CD4-positive, alpha-beta T cell treated with Interferon alpha-2 for 1 hour (primary cell): ENCODE data around the gene FASTKD1.

Source experiments
- DNase-seq, 2 donors: peaks; one replicate each; pipeline ENCODE4 v3.0.0-alpha.2; 2020 to 2022

Gene FASTKD1

DNA sequence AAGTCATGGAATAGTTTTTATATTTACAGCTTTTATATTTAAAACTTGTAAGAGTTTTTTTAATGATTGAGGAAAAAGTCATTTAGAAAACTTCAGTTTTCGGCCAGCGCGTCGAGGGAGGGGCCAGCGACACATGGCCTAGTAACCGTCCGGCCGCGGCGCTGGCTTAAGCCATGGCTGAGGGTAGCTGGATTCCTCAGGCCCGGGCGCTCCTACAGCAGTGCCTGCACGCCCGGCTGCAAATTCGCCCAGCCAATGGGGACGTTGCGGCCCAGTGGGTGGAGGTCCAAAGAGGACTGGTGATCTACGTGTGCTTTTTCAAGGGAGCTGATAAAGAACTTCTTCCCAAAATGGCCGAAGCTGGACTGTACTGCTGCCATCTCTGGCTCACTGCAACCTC, 69.0 kb downstream of the FASTKD1 start:
- DNase-seq, result no peak

DNA sequence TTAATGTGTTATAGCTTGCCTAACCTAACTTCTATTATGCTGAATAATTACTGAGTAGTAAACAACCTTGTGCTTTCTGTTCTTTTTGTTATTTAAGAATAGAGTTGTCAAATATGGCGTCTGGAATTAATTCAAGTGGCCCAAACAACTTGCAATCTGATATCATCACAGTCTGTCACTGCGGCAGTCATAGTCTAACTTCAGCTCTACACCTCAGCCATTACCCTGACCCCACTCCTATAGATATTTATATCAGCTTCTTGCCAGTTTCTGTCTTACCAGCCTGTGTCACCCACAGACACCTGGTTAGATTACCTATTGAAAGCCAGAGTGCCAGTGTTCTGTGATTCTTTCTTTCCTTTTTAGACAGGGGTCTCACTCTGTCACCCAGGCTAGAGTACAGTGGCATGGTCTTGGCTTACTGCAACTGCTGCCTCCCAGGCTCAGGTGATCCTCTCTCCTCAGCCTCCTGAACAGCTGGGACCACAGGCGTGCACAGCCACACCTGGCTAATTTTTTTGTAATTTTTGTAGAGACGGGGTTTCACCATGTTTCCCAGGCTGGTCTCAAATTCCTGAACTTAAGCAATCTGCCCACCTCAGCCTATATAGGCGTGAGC, 78.2 kb downstream of the FASTKD1 start:
- no peak for DNase-seq

GRCh38 chr2:169493360-169493759, 80.3 kb downstream of the FASTKD1 start:
- no peak for DNase-seq

DNA sequence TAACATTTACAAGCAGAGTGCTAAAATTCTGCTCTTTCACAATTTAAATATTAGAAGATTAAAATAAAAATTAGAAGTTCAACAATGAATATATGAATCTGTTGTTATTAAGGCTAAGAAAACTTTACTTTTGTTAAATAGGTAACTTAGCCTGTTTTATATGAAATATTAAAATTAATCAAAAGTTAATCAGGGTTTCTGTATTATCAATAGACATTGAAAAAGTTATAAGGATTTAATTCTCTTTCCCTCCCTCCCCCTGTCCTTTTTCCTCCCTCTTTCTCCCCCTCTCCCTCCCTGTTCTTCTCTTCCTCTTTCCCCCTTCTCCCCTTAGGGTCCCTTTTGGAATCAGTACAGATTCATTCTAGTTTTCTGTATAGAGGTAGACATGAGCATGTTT, 82.3 kb downstream of the FASTKD1 start:
- no peak for DNase-seq

- DNase-seq, result no peak
These were observed 82.8 kb downstream of the FASTKD1 start for GRCh38 chr2:169490834-169491233.

- DNase-seq, result no peak
These were observed 87.2 kb downstream of the FASTKD1 start for GRCh38 chr2:169486487-169486886.

DNA sequence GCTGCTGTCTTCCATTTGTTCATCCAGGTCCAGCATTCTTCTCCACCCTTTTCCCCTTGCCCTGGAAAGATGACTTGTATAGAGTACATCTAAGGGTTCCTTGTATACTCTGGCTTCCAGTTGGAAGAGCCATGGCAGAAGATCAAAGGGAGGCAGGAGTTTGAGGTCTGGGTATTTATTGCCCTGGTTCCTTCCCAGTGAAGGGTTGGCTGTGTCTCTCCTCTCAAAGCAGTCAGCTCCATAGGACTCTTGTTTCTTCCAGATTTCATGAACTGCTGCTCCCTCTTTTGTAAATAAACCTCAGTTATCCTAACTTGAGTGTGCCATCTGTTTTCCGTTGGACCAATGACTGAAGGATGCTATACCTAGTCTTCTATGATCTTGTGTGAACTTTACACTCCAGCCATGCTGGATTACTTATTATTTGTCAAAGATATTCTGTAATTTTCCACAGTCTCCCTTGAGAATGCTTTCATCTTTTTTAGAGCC, 88.0 kb downstream of the FASTKD1 start:
- DNase-seq, result no peak

DNA sequence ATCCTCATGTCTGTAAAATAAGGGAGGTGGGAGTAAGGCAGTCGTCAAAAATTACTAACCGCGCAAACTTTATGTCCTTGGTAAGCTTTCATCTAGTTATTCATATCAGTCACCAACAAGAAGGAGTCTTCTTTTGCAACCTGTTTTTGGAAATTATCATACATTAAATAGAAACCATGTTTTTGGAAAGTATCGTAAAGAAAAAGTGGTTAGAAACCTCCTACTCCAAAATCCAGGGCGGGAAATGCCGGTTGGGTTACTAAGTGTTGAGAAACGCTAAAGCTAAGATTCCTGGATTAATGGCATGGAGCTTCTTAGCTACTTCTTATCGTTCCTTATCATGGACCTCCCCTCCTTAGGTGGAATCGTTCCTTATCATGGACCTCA, 93.6 kb downstream of the FASTKD1 start:
- no peak for DNase-seq
